Bronchial epithelial cell (primary cell): Measurements from ENCODE around the gene LPIN3. TPM values are rescaled to one million over a fixed set of nuclear protein-coding genes. Genes with fewer than 3 reads are reported as not detected.

Source experiments
- DNase-seq: peaks from one replicate; pipeline ENCODE4 v3.0.0-alpha.2; 2010; ENCODE audit warnings: low read depth
- FAIRE-seq: peaks from 2 replicates; lab custom pipeline; 2011; peaks lifted over from hg19 to GRCh38; lab: Jason Lieb, UNC
- H3K27me3 ChIP-seq: 2 replicates; pipeline ENCODE4 v1.5.1; 2011; ENCODE audit warnings: low read length; ENCODE audit not compliant: control insufficient read depth, insufficient read depth
- H3K36me3 ChIP-seq: 2 replicates; pipeline ENCODE4 v1.5.1; 2011; ENCODE audit warnings: low read length; ENCODE audit not compliant: control insufficient read depth, insufficient read depth
- H3K4me3 ChIP-seq: 2 replicates; pipeline ENCODE4 v1.5.1; 2011; ENCODE audit warnings: mild to moderate bottlenecking, low read depth, low read length, control low read depth
- CTCF ChIP-seq: IDR thresholded peaks from 2 replicates; pipeline ENCODE4 v1.5.1; 2011; ENCODE audit warnings: mild to moderate bottlenecking, moderate library complexity, low read length, control low read depth, inconsistent platforms; ENCODE audit not compliant: insufficient read depth, severe bottlenecking
- total RNA-seq: library from RNA; depleted of rRNA; stranded (reverse); fragments of >200 nt; gene quantifications from 2 replicates; pipeline ENCODE4 v1.2.1, GENCODE V29; 2014

Gene LPIN3
- total RNA-seq, 1 donor from 2014 or later: 3.9 TPM

GRCh38 chr20:41380551-41381193 lies 40.1 kb downstream of the LPIN3 start:
- no peak for TF ChIP-seq CTCF
- no peaks in the 10 kb centered on the region for H3K36me3 ChIP-seq
- FAIRE-seq (no peak), DNase-seq (no peak)
- no peak overlapping the region for H3K4me3 ChIP-seq
- H3K27me3 ChIP-seq: peaks cover 3% of the 10 kb centered on the region

- no peak for DNase-seq
- FAIRE-seq: no peak
- Histone ChIP-seq H3K27me3 (no peaks in the 10 kb centered on the region), H3K4me3 (no peak overlapping the region), H3K36me3 (no peaks in the 10 kb centered on the region)
- TF ChIP-seq CTCF: no peak
Measured at GRCh38 chr20:41382791-41383305, 42.2 kb downstream of the LPIN3 start.

- TF ChIP-seq CTCF: no peak
- DNase-seq: no peak
Measured at GRCh38 chr20:41386502-41387427, 46.1 kb downstream of the LPIN3 start.

GRCh38 chr20:41387444-41387851 lies 46.8 kb downstream of the LPIN3 start:
- FAIRE-seq (no peak), DNase-seq (no peak)
- H3K4me3 ChIP-seq: no peak overlapping the region
- H3K27me3 ChIP-seq: no peaks in the 10 kb centered on the region
- no peak for TF ChIP-seq CTCF
- no peaks in the 10 kb centered on the region for H3K36me3 ChIP-seq

More at GRCh38 chr20:41386502-41387427, 46.1 kb downstream of the LPIN3 start:
- Histone ChIP-seq H3K27me3 (no peaks in the 10 kb centered on the region), H3K36me3 (no peaks in the 10 kb centered on the region), H3K4me3 (no peak overlapping the region)
- no peak for FAIRE-seq

GRCh38 chr20:41390889-41391288 lies 50.3 kb downstream of the LPIN3 start:
- no peaks in the 10 kb centered on the region for H3K36me3 ChIP-seq
- no peak for TF ChIP-seq CTCF
- H3K27me3 ChIP-seq: no peaks in the 10 kb centered on the region
- DNase-seq (no peak), FAIRE-seq (no peak)
- no peak overlapping the region for H3K4me3 ChIP-seq
